Uterus (tissue), 2 donors: ENCODE measurements around the gene YBX3.

Source experiments
- POLR2A ChIP-seq, 2 donors: fragments of 450-650 bp; IDR thresholded peaks; one replicate each; pipeline ENCODE4 v1.6.1; 2016; ENCODE audit warnings: antibody characterized with exemption in 2 of 2, mild to moderate bottlenecking in 1 of 2, moderate library complexity in 1 of 2
- TF ChIP-seq, protein P1 (sequence below), 4 experiments: fragments of 200-600 bp in 2 of 4; fragments of 450-650 bp in 2 of 4; sonication (generic) in 2 of 4; IDR thresholded peaks; one replicate each; pipeline ENCODE4 v1.5.1; 2016 to 2019; ENCODE audit warnings: antibody characterized with exemption in 4 of 4, mild to moderate bottlenecking in 2 of 4, moderate library complexity in 1 of 4

DNA sequence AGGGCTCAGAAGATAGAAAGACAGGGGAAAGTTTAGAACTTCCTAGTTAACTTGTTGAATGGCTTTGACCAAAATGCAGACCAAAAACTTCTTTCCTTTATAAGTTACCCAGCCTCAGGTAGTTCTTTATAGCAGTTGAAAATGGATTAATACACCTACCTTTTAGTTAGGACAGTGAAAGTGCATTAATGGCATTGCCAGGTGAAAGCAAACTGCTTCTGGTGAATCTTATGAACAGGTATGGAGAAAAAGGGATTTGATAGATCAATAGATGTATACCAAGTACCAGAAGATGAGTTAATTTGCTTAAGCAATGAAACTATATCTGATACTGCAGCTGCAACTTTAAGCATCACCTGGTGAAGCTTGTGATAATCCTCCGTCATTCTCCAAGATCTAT, 35.1 kb downstream of the YBX3 start:
- TF ChIP-seq, protein P1, sequence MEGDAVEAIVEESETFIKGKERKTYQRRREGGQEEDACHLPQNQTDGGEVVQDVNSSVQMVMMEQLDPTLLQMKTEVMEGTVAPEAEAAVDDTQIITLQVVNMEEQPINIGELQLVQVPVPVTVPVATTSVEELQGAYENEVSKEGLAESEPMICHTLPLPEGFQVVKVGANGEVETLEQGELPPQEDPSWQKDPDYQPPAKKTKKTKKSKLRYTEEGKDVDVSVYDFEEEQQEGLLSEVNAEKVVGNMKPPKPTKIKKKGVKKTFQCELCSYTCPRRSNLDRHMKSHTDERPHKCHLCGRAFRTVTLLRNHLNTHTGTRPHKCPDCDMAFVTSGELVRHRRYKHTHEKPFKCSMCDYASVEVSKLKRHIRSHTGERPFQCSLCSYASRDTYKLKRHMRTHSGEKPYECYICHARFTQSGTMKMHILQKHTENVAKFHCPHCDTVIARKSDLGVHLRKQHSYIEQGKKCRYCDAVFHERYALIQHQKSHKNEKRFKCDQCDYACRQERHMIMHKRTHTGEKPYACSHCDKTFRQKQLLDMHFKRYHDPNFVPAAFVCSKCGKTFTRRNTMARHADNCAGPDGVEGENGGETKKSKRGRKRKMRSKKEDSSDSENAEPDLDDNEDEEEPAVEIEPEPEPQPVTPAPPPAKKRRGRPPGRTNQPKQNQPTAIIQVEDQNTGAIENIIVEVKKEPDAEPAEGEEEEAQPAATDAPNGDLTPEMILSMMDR (IDR thresholded peaks at IDR 0.05): no peak
- TF ChIP-seq POLR2A (IDR thresholded peaks at IDR 0.05): no peak
